ENCODE measurements around the gene ZNF212.
"Not testable (repeated sequence)": the region's sequence is repeated elsewhere in the genome, so short reads cannot be mapped to it uniquely, and the experiment has no call there.

ZNF212 gene

DNA sequence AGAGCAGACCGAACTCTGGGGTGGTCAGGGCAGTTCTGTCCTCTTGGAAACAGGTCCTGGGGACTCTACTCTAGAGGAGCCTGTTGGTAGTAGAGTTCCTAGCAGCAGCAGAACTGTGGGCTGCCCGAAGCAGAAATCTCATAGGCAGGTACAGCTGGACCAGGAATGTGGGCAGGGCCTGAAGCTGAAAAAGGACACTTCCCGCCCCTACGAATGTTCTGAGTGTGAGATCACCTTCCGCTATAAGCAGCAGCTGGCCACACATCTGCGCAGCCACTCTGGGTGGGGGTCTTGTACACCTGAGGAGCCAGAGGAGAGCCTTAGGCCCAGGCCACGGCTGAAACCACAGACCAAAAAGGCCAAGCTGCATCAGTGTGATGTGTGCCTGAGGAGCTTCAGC, 14.2 kb downstream of the ZNF212 start:
- DNase-seq (ENCODE audit: low read depth): no peak

DNA sequence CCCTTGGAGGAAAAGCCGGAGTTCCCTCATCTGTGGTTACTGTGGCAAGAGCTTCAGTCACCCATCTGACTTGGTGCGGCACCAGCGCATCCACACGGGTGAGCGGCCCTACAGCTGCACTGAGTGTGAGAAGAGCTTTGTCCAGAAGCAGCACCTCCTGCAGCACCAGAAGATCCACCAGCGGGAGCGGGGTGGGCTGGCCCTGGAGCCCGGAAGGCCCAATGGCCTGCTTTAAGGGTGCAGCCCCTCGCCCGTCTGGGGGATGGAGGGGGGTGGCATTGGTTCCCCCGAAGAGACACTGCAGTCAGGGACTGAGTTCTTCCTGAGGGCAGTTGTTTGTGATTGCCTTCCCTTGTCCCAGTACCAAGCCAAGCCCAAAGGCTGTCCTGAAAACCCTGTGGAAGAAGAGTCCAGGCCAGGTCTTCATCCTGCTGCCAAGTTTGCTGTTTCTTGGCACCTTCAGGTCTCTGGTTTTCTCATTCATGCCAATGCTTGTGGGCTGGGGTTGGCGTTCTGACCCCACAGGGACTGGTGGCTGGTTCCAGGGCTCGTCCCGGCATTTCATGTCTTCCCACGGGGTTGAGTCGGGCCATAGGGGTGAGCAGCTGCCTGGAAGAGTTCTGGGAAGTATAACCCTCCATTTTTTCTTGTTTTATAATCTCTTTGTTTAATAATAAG, 14.9 kb downstream of the ZNF212 start:
- DNase-seq (ENCODE audit: low read depth): no peak

DNA sequence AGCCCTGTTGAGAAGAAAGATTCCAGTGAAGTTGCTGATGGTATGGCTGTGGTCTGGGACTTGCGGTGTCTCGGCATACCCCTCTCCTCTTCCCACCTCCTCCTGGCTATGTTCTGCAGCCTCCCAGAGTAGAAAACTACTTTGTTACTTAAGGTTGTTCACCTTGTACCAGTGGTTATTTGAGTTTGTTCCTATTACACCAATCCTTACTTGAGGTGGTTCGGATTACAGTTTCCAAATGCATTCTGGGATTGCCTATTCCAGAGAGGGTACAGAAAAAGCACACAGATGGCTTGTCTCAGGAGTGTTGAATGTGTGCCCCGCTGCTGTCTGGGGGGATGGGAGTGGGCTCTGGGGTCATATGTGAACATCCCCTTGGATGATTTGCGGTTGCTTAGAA, 15.7 kb downstream of the ZNF212 start:
- no peak for DNase-seq (ENCODE audit: low read depth)

DNA sequence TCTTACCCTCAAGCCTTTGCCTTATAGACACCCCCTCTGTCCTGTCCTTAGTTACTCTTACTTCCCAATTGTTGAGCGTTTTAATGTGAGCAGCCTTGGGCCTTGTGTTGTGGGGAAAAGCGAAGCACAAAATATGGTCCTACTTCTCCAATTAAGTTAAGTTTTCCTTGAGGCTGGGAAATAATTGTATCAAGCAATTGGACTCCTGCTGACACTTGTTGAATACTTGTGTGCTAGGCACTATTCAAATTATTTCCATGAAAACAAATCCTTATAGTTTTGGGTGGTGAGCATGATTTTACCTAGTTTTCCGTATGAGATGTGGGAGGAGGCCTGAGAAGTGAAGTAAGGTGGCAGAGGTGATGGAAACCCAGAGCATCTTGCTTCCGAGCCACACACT, 17.1 kb downstream of the ZNF212 start:
- no peak for DNase-seq (ENCODE audit: low read depth)

DNA sequence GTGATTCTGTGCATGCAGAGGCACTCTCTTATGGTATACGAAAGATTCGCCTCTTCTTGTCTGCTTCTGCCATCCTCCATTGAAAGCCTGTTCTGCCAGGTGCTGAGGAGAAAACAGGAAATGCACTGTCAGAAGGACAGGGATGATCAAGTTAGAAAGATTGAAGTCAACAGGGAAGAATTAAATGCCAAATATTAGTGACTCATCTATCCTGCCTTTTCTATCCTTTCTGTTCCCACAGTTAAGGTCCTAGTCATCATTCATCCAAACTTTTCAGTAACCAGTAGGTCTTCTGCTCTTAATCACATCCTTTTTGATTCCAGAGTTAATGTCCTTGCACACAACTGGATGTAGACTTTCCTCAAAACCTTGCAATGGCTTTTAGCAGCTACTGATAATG, 17.7 kb downstream of the ZNF212 start:
- peak; percentile 71 for DNase-seq (ENCODE audit: low read depth)

DNA sequence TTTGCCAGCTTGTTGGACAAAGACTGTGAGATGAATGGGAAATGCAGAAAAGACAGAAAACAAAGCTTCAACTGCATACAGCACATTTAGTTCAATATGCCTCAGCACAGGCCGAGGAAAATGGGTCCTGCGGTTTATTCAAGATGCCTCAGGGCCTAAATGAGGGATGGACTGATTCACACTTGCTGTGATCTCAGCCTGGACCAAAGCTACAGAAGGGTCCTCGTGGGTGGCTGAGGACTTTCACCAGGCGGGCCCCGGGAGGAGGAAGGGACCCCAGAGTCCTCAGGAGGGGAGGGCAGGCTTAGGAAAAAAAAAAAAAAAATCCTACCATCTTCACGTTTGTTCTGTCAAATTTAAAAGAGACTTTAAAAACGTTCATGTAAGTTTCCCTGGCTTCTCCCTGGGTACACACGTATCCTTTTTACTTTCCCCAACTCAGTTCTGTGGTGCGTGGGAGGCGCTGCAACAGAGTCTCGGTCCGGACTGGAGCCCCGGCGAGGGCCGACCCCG, 21.9 kb downstream of the ZNF212 start:
- DNase-seq (ENCODE audit: low read depth): peak; percentile 91

DNA sequence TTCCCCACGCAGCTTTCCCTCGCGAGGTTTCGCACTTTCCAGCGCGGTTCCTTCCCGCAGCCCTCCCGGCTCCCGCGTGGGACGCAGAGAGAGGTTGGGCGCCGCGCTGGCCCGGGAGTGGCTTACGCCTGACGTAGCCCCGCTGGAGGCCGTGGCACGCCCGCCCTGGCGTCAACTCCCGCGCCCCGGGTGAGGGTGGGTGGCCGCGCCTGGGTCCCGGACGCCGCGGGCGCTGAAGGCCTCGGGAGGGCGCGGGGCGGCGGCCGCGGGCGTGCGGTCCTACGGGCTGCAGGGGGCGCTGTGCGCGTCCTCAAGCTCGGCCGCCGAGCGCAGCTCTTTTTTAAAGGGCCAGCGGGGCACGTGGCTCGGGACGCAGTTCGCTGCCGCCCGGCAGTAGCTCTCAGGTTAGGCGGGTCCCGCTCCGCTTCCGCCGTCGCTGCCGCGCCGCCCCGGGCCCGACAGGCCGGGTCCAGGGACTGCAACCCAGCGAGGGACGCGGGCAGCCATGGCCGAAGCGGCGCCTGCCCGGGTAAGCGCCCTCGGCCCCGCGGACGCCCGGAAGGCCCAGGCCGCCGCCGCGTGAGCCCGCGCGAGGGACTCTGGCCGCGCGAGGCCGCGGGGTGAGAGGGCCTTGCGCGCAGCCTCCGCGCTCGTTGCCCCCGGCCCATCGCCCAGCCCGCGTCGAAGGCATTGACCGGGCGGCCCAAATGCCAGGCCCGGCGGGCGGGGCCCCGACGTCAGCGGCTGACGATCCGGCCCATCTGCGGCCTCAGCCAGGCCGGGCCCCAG, 22.6 kb downstream of the ZNF212 start, which contains the start of gene ZNF783:
ZNF783 (plus strand) TSS at position 368 of the 789 bp plus-strand sequence; CDS start at position 506, 138 bp downstream.
- peak; percentile 88 for DNase-seq (ENCODE audit: low read depth)

DNA sequence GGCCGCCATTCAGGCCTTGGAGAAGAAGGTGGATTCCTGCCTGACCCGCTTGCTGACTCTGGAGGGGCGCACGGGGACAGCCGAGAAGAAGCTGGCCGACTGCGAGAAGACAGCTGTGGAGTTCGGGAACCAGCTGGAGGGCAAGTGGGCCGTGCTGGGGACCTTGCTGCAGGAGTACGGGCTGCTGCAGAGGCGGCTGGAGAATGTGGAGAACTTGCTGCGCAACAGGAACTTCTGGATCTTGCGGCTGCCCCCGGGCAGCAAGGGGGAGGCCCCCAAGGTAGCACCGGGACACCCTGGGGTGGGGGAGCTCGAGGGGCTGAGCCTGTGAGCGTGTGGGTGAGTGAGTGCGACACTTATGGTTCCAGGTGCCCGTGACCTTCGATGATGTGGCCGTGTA, 27.0 kb downstream of the ZNF212 start:
- no peak for DNase-seq (ENCODE audit: low read depth)

DNA sequence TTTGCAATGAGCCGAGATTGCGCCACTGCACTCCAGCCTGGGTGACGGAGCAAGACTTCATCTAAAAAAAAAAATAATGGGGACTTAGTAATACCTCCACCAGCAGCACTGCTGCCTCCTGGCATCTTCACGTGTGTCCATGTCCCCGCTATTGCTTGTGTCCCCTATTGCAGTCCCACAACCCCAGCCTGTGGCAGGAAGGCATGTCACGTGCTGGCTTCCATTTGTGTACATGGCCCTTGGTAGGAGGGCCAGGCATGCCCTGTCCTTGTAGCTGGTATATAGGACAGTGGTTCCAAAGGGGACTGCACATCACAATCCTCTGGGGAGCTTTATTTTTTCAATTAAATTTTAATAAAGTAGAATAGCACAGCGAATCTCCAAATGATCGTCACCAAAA, 28.3 kb downstream of the ZNF212 start:
- no peak for DNase-seq (ENCODE audit: low read depth)

DNA sequence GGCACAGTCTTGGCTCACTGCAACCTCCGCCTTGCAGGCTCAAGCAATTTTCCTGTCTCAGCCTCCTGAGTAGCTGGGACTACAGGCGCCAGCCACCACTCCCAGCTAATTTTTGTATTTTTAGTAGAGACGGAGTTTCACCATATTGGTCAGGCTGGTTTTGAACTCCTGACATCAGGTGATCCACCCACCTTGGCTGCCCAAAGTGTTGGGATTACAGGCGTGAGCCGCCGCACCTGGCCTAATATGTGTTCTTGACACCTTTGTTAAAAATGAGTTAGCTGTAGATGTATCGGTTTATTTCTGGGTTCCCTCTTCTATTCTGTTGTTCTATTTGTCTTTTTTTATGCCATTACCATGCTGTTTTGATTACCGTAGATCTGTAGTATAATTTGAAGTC, 35.0 kb downstream of the ZNF212 start:
- not testable (repeated sequence) for DNase-seq (ENCODE audit: low read depth)

DNA sequence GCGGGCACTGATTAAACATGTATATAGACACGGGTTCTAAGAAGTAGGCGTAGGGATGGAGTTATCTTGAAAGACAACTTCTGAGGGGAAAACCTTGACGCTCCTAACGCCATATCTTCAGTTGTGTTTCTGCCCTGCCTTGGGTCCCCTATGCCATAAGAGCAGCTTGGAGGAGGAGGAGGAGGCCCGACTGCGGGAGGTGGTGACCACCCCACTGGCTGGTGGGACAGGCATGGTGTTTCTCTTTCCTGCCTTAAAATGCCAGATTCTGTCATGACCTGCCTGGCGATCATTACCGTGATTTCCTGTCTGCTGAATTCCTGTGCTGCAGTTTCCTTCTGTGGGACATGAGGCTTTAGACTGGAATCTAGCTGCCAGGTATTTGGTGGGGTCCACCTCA, 38.4 kb downstream of the ZNF212 start:
- no peak for DNase-seq (ENCODE audit: low read depth)

DNA sequence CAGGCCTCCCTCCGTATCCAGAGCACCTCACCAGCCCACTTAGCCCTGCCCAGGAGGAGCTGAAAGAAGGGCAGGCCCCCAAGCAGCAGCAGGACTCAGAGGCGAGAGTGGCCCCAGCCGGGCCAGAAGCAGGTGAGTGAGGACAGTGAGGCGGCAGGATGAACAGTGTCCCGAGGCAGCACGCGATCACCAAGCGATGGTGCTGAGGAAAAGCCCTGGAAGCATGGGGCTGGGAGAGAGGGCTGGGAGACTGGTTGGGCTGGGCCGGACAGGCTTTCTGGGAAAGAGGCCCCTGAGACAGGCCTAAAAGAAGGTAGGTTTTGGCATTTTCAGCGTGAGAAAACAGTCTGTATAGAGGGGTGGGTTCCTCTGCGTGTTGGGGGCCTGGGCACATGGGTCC, 38.9 kb downstream of the ZNF212 start:
- DNase-seq (ENCODE audit: low read depth): no peak

DNA sequence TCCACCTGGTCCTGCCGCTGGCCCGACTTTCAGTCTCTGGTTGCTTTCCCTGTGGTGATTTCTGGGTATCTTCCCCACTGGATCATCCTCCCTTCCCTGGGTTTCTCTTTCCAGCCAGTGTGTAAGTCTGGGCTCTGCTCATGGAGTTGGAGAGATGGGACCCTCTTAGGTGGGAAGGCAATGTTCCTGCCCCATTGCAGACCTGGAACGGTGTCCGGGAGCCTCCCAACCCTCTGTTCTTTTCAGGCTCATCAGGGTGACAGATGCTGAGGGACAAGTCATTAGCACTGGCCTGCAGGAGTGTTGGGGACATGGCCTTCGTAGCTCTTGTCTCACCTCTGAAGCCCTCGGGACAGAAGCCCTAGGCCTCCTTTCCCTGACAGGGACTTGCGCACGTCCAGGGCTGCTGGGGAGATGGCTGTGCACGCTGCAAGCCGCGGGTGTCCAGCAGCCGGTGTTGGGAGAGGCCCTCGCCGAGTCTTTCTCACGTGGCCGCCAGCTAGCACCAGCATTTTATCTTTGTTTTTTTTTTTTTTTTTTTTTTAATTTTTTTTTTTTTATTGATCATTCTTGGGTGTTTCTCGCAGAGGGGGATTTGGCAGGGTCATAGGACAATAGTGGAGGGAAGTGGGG, 39.8 kb downstream of the ZNF212 start:
- DNase-seq (ENCODE audit: low read depth): no peak

DNA sequence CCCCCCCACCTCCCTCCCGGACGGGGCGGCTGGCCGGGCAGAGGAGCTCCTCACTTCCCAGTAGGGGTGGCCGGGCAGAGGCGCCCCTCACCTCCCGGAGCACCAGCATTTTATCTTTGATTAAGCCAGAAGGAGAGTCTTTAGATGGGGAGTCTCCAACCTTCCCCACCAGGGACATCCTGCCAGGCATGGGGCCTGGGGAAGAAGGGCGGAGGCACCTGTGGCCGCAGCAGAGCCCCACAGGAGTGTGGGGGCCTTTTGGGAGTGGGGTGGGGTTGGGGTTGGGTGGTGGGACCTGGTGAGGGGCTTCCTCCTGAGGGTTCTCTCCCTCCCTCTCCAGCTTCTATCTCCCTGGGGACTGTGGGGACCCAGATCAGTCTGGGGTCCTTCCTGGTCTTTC, 40.7 kb downstream of the ZNF212 start:
- no peak for DNase-seq (ENCODE audit: low read depth)

DNA sequence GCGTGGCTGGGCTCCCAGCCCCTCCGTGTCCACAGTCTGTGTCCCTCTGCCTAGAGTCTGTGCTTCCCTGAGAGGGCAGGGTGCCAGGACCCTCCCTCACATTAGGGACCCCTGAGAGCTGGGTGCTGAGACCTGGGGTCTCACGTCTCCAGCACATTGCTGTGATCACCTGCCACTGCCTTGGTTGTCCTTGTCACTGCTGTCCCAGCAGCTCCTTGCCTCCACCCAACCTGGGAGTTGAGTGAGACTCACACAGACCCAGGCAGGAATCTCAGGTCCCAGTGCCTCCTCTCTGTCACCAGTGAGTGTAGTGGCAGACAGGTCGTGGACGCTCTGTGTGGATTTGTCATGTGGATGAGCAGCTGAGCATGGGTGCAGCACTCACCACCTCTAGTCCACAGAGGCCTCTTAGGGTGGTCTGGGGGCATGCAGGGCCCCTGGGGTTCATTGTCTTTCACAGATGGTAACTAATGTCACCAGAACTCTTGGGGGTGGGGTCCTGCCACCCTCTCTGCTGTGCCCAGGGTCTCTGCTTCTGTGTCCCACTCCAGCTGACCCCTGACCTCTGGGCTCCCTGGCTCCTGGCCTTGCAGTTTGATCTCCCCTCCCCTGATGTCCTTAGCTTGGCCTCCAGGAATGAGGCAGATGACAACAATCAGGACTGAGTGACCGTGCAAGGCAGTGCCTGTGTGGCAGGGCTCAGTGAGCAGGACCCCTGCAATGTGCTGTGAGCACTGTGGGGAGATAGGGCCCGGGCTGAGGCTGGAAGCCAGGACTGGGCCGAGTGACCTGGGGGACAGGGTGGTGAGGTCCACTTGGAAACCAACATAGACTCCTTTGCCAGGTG, 41.4 kb downstream of the ZNF212 start:
- DNase-seq (ENCODE audit: low read depth): no peak

DNA sequence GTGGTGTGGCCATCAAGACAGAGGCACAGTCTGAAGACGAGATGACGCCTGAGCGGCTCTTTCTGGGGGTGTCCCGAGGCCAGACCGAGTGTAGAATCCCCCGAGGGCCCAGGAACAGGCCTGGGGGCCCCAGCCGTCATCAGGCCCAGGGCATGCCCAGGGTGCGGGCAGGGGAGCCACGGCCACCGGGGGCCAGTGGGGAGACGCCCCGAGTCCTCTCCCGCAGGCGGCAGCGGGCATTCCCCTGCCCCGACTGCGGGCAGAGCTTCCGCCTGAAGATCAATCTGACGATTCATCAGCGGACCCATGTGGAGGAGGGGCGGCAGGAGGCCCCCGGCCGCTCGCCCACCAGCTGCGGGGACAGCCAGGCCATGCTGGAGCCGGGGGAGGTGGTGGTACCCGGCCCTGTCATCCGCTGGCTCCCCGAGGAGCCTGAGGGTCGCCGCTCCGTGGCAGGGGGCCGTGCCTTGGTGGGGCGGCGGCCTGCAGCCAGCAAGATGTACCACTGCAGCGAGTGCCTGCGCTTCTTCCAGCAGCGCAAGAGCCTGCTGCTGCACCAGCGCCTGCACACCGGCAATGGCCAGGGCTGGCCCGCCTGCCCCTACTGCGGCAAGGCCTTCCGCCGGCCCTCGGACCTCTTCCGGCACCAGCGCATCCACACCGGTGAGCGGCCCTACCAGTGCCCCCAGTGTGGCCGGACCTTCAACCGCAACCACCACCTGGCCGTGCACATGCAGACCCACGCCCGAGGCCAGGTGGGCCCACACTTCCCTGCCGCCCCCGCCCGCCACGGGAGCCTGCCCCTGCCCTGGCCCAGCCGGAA, 42.3 kb downstream of the ZNF212 start:
- DNase-seq (ENCODE audit: low read depth): no peak

DNA sequence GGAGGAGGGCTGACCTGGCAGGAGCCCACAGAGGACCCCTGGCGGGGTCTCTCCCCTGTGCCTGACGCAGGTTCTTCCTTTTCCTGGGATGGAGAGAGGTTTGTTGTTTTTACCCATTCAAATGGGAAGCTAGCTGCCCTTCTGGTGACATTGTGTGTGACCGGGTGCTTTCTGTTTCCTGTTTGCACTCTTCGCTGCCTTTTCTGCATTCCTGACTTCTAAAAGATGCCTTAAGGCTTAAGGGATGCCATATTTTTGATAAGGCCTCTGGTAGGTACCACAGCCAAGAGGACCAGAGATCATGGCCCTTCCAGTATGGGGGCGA, 42.8 kb downstream of the ZNF212 start:
- no peak for DNase-seq (ENCODE audit: low read depth)

DNA sequence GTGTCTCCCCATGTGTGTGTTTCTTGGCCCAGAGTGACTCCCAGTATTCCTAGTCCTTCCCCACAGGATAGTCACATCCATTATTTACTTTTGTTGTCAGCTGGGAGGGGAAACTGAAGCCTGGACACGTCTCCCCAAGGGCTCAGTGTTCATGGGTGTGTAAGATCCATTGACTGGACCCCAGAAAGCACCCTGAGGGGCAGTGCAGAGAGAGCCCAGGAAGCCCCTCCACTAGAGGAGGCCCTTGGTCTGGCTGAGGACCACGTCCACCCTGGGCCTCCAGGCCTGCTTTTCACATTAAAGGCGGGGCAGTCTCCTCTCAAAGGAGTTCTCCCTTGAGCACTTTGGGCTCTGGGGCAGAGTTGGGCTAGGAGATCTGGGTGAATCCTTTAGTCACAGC, 43.9 kb downstream of the ZNF212 start:
- no peak for DNase-seq (ENCODE audit: low read depth)

DNA sequence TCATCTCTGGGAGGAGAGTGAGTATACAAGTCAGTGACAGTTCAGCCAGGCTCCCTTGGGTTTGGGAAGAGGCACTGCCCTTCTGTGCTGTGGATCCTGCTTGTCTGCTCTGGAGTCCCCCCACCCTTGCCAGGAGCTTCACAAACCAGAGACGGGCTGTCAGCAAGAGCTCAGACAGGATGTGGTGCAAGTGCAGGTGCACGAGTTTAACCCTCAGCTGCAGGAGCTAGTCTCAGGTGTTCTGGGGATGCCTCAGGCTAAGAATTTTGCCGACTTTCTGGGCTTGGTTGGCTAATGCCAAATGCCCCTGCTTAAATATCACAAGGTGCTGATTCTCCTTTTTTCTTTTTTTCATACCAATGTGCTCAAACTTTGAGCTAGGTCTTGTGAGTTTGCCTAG, 44.9 kb downstream of the ZNF212 start:
- no peak for DNase-seq (ENCODE audit: low read depth)

DNA sequence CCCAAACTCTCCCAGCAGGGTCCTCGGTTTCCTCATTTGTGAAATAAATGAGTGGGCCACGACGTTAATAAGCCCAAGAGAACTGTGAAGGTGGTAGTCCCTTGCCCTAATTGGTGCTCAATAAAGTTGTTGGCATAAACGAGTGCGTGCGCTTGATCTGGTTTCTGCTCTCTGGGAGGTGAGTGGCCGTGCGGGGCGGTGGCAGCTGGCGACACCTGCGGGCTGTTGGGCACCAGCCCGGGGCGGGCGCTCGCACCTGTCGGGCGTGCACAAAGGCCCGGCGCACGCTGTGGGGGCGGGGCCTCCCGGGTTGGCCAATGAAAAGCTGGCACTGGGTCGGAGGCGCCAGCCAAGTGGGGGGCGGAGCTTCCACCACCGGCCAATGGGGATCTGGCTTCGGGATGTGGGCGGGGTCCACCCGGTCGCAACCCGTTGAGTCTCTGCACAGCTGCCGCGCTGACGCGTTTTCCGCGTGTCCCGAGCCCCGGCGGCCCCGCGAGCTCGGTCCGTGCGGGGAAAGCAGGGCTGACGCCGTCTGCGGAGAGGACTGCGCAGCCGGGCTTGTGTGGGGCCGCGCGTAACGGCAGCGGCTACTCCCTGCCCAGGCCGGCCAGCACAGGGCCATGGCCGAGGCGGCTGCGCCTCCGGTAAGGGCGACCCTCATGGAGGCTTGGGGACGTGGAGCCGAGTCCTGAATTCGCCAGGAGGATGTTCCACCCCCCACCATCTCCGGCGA, 45.6 kb downstream of the ZNF212 start:
- DNase-seq (ENCODE audit: low read depth): peak; percentile 79

DNA sequence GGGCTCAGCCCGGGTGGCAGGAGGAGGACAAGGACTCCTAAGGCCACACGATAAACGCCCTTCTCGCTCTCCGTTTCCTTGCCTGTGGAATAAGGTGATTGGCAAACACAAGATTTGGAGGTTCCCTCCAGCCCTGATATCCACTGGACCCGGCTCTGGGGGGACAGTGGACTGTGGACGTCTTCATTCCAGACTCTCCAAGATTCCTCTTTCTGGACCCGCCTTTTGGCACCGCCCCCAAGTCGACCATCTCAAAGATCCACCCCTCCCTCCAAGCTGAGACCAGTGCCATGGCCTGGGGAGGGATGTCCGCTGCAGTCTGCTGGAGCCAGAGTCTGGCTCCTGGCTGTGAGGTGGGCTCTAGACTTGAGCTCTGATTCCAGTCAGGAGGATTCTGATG, 46.2 kb downstream of the ZNF212 start:
- DNase-seq (ENCODE audit: low read depth): peak; percentile 39

Data from ELR (cell line).